GDM1 (cell line): ENCODE results near the gene ZDHHC16.
"Not testable (repeated sequence)": the region's sequence is repeated elsewhere in the genome, so short reads cannot be mapped to it uniquely, and the experiment has no call there.

Experiments
- DNase-seq: peaks from one replicate; lab custom pipeline; 2025; lab: John Stamatoyannopoulos, UW

Gene ZDHHC16

DNA sequence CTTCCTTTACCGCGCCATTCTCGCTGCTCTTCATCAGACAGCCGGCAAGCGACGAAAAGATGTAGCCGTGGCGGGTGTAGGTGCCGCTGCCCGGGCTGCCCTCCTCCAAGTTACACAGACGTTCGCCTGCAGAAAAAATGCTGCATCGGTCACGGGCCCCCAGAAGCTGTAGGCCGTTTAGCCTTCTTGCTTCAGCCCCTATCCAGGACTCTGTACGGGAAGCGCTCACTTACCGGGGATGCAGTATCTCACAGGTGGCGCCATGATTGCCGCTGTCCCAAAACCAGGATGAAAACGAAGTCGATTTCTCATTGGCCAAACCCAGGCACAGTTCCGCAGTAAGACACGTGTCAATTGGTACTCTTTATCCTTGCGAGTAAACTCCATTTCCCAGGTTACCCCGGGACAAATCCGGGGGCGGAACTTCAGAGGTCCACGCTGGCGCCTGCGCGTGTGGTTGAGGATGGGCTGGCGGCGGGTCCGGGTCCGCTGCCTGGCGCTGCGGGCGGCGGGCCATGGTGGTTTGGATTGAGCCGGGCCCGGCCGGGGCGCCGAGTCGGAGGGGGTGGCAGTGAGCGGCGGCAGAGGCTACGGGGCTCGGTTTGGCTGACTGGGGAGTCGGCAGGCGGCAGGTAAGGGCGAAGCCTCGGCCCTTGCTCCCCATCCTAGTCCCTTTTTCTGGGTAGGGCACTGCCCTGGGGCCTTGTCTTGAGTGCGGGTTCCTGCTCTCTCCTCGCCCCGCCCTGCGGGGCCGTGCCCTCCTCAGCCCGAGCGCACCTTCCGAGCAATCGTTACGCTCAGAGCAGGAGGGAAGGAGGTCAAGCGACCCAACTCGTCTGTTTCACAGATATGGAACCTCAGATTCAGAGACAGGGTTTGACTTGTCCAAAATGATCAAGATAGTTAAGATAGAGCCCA lies at the start of gene ZDHHC16, which contains the start of gene EXOSC1:
Gene ZDHHC16, plus strand, starts transcription at position 454 of the 918 bp plus-strand sequence. CDS start 5,501 bp downstream, outside the sequence.
Gene EXOSC1, minus strand, starts transcription at position 285 of the 918 bp plus-strand sequence. Its CDS starts 21 bp downstream, at position 264.
- peak; percentile 87 for DNase-seq

- no peak for DNase-seq
Observed at GRCh38 chr10:97399843-97400545, 46.0 kb upstream of the ZDHHC16 start.

GRCh38 chr10:97400665-97401454 lies 45.1 kb upstream of the ZDHHC16 start, which contains the start of gene RRP12:
Gene RRP12, minus strand, starts transcription at chr10:97401340. Its CDS starts 109 bp downstream, at chr10:97401231.
- DNase-seq, result peak; percentile 92

- DNase-seq, result no peak
Observed at GRCh38 chr10:97401455-97401919, 44.5 kb upstream of the ZDHHC16 start.

DNA sequence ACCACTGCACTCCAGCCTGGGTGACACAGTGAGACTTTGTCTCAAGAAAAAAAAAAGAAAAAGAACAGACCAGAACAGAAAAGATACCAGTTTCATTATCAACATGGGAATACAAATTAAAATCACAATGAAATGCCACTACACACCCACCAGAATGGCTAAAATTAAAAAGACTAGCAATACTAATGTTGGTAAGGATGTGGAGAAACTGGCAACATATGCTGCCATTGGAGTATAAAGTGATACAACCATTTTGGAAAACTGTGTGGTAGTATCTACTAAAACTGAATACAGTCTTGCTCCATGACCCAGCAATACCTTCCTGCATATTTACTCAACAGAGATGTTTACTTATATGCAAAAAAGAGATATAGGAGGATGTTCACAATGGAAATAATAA lies 41.9 kb upstream of the ZDHHC16 start:
- DNase-seq, result no peak

GRCh38 chr10:97406064-97406463 lies 39.9 kb upstream of the ZDHHC16 start:
- peak; percentile 88 for DNase-seq

GRCh38 chr10:97406483-97406882 lies 39.5 kb upstream of the ZDHHC16 start:
- not testable (repeated sequence) for DNase-seq

- DNase-seq, result peak; percentile 60
Observed at GRCh38 chr10:97407211-97407951, 38.6 kb upstream of the ZDHHC16 start.

DNA sequence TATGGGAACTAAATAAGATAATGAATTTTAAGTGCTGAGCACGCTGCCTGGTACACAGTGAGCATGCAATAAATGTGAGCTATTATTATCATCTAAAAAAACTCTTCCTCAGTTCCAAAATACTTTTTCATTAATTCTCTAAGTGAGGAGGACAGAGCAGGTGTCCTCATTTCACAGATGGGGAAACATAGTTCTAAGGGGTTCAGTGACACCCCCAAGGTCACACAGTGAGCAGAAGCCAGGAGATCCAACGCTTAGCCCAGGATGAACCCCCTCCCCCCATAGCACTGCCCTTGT lies 38.1 kb upstream of the ZDHHC16 start:
- no peak for DNase-seq

DNA sequence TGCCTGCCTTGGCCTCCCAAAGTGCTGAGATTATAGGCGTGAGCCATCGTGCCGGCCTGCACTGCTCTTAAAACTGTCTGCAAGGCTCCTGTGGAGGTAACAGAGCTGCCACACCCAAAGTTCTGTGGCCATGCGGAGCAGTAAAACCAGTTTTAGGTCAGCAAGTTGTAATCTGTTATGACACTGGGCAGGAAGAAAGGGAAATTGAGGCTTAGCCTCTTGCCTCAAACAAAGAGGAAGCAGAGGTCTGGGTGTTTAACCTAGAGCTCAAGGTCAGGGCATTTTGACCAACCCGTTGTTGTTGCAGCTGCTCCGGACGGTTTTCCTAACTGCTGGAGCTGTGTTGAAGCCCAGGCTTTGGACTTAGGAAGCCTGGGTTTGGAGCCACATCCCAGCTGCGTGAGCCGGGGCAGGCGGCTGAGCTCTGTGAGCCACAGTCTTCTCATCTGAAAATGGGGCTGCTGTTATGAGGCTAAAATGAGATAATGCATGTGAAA lies 37.4 kb upstream of the ZDHHC16 start:
- no peak for DNase-seq

- no peak for DNase-seq
Observed at GRCh38 chr10:97411406-97411805, 34.6 kb upstream of the ZDHHC16 start.

- peak; percentile 17 for DNase-seq
Observed at GRCh38 chr10:97412891-97413304, 33.1 kb upstream of the ZDHHC16 start.

GRCh38 chr10:97416565-97416964 lies 29.4 kb upstream of the ZDHHC16 start:
- no peak for DNase-seq

DNA sequence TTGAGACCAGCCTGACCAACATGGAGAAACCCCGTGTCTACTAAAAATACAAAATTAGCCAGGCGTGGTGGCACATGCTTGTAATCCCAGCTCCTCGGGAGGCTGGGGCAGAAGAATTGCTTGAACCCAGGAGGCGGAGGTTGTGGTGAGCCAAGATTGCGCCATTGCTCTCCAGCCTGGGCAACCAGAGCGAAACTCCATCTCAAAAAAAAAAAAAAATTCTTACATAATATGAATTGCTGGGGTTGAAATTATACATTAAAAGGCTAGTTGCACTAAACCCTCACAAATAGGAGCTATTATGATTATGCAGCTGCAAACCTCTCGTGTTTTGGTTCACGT lies 22.2 kb upstream of the ZDHHC16 start:
- not testable (repeated sequence) for DNase-seq

GRCh38 chr10:97425964-97426775 lies 19.8 kb upstream of the ZDHHC16 start, which contains the start of gene PGAM1:
Gene PGAM1, plus strand, starts transcription at chr10:97426191. Its CDS starts 117 bp downstream, at chr10:97426308.
- DNase-seq, result peak; percentile 97

DNA sequence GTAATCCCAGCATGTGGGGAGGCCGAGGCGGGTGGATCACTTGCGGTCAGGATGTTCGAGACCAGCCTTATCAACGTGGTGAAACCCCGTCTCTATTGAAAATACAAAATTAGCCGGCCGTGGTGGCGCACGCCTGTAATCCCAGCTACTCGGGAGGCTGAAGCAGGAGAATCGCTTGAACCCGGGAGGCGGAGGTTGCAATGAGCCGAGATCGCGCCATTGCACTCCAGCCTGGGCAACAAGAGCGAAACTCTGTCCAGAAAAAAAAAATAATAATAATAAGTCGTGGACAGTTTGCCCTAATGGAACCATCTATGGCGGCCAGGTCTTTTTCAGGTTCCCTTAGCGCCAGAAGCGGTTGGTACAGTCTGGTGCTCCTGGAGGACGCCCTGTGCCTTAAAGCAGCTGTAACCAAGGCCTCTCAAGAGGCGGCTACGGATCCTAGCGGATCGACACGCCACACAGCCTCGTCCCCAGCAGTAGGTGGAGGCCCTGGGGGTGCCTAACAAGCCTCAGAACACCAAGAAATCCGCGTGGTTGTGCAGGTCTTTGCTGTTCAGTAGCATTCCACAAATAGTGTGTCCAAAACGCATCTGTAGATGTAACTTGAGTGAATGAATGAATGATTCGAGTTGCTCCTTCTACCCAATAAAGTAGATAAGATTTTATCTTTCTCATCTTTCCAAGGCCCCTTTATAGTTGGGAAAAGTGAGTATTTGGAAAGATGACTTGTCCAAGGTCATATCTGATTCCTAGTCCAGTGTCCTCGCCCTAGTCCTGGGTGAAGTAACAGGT lies 19.0 kb upstream of the ZDHHC16 start:
- DNase-seq, result no peak

GRCh38 chr10:97427571-97428179 lies 18.3 kb upstream of the ZDHHC16 start:
- DNase-seq, result no peak

DNA sequence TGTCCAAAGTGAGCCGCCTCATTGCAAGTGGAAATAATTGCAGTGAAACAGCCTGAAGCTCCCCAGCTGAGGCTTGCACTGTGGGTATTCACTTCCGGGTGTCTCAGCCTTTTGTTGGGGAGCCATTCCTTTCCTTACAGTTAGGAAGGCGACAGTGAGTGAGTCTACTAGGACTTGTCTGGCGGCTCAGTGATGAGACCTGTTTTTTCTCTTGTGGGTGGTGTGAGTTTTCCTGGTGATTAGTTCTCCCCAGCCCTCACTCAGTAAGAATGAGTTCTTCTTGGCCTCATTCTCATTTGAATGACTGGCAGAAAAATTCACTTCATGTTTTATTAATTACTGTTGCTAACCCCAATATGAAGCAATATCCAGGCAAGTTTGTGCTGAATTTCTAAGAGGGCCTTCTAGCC lies 17.4 kb upstream of the ZDHHC16 start:
- no peak for DNase-seq

- no peak for DNase-seq
Observed at GRCh38 chr10:97434055-97434454, 11.9 kb upstream of the ZDHHC16 start.
